VCaP (cell line): Measurements from ENCODE around the gene AGK.

Experiments used
- H3K27ac ChIP-seq: fragments of 450-650 bp; 2 replicates; pipeline ENCODE4 v1.5.1; 2017
- TF ChIP-seq, protein P1 (sequence below): fragments of 450-650 bp; conservative IDR thresholded peaks from 2 replicates; pipeline ENCODE4 v1.5.1; 2017; ENCODE audit warnings: mild to moderate bottlenecking, moderate library complexity

AGK gene

DNA sequence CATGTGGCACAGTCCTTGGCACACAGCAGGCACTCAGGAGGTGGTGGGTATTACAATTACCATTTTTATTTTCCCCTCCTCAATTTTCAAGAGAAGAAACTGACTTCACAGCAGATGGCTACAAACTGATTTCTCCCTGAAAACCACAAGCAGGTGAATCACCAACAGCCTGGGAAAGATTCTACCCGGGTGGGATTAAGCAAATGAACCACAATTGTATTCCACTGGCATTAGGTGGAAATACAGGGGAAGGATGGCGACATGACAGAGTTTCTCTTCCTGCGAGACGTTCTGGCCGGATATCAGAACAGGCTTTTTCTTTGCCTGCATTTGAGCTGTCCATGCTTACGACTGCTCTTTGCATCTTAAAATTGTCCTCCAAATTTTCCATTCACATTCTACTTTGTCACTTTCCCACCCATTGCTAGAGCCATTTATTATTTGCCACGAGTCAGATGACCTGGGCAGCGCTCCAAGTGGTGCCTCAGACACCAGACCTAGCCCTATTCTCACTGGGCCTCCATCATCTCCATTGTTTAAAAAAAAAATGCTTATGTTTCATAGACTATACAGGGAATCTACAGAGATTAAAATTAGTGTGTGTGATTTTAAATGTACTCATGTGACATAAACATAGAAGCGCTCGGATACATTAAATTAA, 146.1 kb downstream of the AGK start:
- TF ChIP-seq, protein P1, sequence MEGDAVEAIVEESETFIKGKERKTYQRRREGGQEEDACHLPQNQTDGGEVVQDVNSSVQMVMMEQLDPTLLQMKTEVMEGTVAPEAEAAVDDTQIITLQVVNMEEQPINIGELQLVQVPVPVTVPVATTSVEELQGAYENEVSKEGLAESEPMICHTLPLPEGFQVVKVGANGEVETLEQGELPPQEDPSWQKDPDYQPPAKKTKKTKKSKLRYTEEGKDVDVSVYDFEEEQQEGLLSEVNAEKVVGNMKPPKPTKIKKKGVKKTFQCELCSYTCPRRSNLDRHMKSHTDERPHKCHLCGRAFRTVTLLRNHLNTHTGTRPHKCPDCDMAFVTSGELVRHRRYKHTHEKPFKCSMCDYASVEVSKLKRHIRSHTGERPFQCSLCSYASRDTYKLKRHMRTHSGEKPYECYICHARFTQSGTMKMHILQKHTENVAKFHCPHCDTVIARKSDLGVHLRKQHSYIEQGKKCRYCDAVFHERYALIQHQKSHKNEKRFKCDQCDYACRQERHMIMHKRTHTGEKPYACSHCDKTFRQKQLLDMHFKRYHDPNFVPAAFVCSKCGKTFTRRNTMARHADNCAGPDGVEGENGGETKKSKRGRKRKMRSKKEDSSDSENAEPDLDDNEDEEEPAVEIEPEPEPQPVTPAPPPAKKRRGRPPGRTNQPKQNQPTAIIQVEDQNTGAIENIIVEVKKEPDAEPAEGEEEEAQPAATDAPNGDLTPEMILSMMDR: no peak

DNA sequence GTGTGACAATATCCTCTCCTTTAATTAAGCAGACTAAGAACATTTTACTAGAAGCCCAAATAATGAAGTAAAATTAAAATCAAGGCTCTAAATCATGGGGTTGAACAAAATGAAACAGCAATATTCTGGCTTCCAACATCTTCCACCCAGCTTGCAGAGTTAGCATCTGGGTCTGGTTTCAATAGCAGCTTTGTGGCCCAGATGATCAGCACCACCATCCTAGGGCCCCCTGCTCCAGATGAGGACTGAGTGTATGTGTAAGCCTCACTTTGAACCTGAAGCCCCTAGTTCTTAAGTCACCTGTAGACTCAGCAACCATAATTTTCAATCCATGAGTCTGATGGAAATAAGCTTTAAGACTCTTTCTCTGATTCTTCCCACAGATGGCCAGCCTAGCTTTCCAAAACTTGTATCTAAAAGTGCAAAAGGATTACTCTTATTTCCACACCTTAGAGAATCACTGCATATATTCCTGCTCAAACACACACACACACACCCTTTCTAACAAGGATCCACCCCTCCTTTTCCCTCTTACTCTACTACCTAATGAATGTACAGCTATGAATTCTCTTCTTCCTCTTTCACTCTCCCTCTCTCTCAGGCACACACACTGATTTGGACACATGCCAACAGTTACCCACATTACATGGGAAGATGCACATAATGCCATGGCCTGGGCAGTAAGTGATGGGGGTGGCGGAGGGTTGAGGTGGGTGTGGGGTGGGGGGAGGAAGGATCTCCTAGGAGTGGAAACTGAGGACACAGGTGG, 147.2 kb downstream of the AGK start:
- H3K27ac ChIP-seq: no peak overlapping the region
- TF ChIP-seq, protein P1: no peak

More for the DNA sequence above, 146.1 kb downstream of the AGK start:
- H3K27ac ChIP-seq: peak overlapping the region; percentile 56; the same call in 1 of the 2 replicates

DNA sequence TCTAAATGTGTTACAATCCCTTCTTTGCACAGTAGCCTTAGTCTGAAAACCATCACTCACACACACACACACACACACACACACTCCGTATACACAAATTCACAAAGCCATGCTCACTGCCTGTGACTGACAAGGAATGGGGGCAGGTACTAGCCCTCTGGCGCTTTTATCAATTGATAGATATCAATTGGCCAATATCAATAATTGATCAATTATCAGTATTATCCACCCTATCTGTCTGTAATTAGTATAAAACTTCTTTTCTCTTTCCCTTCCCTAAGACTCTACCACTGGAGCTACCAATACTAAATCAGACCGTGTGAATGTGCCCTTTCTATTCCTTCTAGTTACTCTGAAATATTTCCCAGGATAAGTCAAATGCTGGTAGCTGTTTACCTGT, 148.7 kb downstream of the AGK start:
- TF ChIP-seq, protein P1: no peak
- no peak overlapping the region for H3K27ac ChIP-seq

DNA sequence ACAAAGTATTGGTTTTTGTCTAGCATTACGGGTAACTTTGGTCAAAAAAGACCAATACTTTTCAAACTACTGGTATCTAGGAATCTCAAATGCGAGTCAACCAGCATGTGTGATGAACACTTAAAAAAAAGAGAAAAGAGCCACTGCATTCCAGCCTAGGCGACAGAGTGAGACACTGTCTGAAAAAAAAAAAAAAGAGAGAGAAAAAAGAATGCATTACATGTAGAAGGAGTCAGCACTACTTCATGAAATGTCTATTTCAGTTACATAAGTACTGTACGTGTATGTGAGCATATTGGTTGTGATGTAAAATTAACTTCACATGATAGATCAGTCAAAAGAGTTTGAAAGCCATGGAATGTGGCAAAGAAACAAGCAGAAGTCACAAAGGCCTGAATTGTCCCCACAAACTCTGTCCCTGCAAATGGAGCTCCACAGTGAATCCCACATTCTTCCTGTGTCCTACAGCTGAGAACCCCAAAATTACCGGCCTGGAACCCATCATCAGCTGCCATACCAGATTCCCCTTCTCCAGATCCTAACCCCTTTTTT, 149.2 kb downstream of the AGK start:
- H3K27ac ChIP-seq: peak overlapping the region; percentile 92
- TF ChIP-seq, protein P1: no peak

DNA sequence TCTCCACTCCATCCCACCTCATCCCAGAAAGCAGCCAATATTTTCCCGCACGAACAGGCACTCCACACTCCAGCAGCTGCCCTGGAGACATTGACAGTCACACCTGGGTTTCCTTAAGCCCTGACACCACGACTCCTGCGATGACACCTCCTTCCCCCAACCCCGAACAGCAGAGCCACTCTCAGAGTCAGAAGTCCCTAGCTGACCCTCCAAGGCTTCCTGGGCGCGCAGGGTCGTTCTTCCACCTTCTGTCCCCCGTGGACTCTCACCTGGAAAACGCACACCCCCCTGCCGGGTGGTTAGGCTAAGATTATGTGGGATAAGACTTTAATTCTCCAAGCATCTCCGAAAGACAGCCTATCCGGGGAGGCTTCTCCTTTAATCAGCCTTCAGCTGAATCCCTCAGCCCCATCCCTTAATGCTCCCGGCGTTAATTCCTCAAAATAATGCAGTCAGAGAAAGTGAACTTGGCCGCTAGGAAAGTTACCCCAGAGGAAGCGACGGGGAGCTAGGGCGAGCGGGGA, 149.7 kb downstream of the AGK start:
- TF ChIP-seq, protein P1: no peak
- H3K27ac ChIP-seq: peak overlapping the region; percentile 92

DNA sequence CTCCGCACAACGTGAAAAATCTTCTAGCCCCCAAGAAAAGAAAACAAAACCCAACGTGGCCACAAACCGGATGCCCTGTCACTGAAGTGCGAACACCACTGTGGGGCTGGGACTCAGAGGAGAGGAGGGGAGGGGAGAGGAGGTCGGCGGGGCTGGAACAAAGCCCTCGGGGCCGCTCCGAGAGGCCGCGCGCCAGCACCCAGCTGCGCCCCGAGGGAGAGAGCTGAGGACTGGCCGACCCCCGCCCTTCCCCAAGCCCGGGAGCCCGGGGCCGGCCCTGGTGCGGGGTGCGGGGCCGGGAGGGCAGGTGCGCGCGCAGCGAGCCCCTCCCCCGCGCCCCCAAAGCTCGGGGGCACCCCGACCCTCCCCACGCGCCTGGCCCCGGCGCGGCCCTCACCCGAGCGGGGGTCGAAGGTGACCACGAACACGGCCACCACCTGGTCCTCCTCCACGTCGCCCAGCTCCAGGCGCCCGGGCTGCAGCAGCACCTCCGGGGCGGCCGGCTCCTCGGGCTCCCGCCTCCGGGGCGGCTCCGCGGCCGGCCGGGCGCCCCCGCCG, 150.4 kb downstream of the AGK start:
- TF ChIP-seq, protein P1: no peak
- H3K27ac ChIP-seq: peak overlapping the region; percentile 92

DNA sequence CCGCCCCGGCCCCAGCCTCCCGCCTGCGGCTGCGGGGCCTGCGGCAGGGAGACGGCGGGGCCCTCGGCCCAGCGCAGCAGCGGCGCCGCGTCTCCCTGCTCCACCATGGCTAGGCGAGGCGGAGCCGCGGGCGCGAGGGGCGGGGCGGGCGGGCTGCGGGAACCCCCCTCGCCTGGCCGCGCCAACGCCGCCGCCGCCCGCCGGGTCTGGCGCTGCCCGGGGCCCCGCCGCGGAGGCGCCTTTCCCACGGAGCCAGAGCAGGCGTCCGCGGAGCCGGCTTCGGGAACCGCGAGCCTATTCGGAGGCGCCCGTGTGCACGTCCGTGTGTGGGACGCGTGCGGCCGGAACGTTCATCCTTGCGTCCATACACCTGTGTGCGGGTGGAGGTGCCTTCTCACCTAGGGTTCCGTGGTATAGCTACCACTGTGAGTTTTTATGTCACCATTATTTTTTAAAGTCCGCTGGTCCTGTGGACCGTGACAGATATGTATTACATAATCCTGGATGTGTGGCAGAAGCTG, 150.9 kb downstream of the AGK start, which contains the start of gene DENND11:
Gene DENND11 (minus strand): TSS at position 120 of the 521 bp plus-strand sequence. CDS start 13 bp downstream, at position 107.
- peak within 1 kb of the TSS; percentile 92 for H3K27ac ChIP-seq

More for the DNA sequence above, 150.9 kb downstream of the AGK start, which contains the start of gene DENND11:
- TF ChIP-seq, protein P1: no peak
